Daoy (cell line): Measurements from ENCODE around the gene ADD1. TPM values are rescaled to one million over a fixed set of nuclear protein-coding genes. Genes with fewer than 3 reads are reported as not detected.

Experiments
- DNase-seq: peaks from one replicate; pipeline ENCODE4 v3.0.0-alpha.2; 2015; ENCODE audit warnings: low read depth
- total RNA-seq: library from RNA; depleted of rRNA; stranded (reverse); fragments of >200 nt; shearing (Covaris generic); gene quantifications from 2 replicates; pipeline ENCODE4 v1.2.3, GENCODE V29; 2014

The ADD1 gene
- total RNA-seq, 1 experiment from 2014 or later: 101 TPM

DNA sequence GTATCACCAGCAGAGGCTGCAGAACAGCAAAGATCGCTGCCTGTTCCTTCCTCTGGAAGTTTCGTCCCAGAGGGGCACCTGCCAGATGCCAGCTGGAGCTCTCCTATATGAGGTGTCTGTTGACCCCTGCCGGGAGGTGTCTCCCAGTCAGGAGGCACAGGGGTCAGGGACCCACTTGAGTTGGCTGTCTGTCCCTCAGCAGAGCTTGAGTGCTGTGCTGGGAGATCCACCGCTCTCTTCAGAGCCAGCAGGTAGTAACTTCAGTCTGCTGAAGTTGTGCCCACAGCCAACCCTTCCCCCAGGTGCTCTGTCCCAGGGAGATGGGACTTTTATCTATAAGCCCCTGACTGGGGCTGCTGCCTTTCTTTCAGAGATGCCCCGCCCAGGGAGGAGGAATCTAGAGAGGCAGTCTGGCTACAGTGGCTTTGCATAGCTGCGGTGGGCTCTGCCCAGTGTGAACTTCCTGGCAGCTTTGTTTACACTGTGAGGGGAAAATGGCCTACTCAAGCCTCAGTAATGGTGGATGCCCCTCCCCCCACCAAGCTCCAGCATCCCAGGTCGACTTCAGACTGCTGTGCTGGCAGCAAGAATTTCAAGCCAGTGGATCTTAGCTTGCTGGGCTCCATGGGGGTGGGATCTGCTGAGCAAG is 78.9 kb downstream of the ADD1 start:
- peak; percentile 61 for DNase-seq

DNA sequence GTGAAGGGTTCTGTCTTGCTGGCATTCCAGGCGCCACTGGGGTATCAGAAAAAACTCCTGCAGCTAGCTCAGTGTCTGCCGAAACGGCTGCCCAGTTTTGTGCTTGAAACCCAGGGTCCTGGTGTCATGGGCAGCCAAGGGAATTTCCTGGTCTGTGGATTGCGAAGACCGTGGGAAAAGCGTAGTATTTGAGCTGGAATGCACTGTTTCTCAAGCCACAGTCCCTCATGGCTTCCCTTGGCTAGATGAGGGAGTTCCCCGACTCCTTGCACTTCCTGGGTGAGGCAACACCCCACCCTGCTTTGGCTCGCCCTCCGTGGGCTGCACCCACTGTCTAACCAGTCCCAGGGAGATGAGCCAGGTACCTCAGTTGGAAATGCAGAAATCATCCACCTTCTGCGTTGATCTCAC is 79.5 kb downstream of the ADD1 start:
- DNase-seq: no peak

DNA sequence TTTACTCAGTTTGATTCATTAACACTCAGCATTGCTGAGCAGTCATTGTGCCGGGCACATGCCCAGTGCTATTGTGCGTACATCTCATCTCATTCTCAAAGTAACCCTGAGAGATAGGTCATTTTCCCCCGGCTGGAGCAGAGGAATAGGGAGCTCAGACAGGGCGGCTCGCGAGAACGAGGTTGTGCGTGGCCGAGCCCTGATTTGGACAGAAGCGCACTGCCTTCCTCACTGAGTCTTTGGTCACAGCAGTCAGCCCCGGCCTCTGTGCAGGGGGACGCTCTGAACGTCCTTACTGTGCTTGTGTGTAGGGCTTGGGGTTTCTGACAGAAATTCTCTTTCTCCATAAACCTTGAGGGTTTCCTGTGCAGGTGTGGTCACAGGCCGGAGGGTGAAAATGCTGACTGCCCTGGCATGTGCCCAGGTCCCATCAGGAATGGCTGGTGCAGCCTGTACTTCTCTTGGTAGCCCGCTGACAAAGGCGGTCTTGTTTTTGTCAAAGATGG is 80.1 kb downstream of the ADD1 start:
- no peak for DNase-seq

DNA sequence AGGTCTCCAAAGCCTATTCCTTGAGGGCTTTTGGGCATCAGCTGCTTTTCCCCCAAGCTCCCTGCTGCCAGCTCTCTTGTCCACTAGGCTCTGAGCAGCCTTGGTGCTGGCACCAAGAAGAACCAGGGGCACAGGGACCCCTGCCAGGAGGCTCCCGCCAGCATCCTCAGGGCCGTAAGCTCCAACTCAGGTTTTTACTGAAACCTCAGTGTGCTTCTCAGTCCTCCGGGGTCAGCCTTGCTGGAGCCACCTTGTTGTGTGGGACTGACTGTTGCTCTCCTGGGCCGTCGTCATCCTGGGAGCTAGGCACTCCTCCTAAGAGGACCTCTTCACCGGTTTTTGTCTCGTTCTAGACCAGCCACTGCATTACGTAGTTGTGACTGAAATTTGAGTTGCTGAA is 80.6 kb downstream of the ADD1 start:
- DNase-seq: no peak

DNA sequence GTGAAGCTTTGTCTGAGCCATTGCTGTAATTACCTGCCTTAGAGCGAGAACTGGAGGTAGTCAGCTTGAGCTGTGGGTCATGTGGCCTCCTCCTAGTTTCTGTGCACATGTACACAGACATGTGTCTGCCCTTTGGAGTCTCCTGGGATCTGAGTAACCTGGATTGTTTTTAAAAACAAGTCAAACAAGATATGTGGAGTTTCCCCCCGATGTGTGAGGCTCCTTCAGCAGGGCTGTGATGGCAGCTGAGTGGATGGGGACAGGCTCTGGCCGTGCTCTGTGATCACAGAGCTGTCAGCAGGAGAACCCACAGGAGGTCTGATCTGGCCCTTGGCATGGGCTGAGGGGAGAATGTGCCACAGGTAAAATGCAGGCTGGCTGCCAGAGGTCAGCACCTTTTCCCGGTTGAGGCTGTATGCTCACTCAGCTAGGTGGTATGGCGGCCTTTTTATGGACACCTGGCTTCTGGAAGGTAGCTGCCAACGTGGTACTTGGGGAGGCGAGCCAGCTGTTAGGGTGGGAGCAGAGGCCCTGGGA is 81.2 kb downstream of the ADD1 start:
- no peak for DNase-seq

DNA sequence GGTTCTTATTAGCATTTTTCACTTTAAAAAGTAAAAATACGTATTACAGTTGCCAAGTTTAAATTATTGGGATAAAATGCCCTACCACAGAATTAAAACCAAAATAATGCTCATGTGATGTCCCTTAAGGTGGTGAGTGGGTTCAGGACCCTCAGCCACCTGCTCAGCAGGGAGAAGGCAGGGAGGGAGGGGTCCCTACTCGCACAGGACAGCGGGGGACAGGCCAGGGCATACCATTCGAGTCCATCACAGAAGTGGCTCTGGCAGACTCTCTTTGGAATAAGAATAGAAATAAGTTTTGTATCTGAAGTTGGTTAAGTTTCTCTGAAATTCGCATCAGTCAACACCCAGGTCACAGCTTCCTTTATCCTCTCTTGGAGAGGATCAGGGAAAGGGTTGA is 81.9 kb downstream of the ADD1 start:
- DNase-seq: no peak

DNA sequence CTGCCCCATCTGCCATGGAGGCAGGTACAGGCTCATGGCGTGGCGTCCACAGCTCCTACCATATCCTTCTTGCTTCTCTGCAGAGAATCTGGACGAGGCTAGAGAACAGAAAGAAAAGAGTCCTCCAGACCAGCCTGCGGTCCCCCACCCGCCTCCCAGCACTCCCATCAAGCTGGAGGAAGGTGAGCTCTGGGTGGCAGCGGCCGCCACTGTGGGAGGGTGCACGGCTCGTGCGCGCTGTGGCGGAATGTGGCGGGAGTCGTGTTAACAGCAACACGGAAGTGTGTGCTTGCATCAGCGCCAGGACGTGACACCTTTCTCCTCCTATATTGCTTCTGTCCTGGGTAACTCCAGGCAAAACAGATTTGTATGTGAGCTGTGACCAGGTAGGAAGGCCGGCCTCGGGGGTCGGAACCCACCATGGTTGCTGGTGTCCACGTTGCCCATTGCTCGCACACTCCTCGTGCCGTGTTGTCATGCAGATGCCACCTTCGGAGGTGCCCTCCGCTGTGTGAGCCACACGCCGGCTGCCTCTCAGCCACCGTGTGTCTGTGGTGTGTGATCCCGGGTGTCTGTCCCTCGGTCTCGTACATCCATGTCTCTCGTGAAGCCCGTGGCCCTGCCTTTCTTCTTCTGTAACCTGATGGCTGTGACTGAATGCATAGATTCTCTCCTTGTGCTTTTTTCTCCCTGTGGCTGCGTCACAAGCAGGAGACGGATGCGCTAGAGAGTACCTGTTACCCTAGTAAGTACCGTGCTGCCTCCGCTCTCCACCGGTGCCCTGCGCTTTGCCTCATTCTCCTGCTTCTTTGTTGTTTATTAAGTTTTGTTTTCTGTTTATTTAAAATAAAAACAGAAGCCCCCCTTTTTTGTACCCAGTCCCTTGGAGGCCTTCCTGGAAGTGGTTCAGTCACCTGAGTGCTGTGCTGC is 82.6 kb downstream of the ADD1 start:
- DNase-seq: no peak

DNA sequence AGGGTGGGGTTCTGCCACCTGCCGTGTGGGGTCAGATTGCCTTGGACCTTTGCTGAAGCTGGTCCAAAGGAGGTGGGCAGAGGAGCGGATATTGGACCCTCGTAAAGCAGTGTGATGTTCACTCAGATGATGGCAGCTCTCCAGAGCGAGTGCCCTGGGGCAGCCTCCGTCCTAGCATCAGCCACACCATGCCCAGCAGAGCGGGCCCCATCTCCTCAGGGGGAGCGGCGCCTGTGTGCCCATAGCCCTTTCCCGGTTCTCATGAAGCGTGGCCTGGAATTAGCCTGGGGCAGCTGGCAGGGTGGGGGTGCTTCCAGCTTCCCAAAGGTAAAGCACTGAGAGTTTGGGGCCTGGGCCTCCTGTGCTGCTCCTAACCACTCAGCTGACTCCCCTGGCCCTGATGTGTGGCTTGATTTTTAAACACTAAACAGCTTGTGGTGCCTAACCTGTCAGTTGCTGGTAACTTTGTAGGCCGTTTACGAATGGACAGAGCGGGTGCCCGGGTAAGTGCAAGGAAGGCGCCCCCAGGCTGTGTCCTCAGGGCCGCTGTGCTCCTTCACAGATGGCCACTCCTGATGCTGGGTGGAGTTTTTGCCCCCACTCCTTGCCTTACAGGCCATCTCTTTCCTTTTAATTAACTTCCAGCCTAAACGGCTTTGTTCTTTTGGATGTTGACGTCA is 83.5 kb downstream of the ADD1 start:
- DNase-seq: no peak

DNA sequence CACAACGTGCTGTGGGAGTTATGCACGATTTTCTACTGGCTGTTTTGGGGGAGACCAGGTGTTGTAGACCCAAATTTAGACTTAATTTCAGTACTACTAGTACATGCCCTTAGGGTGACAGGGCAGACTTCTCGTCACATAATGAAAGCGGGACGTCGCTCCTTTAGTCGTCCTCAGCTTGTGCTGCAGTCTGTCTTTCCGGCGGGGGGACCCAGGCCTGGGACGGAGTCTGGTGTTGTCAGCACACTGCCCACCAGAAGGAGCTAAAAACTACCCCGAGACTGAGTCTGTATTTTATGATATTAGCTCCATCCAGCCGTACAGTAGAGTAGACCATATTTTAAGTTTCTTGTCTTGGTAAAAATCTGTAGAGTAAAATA is 84.0 kb downstream of the ADD1 start:
- no peak for DNase-seq

DNA sequence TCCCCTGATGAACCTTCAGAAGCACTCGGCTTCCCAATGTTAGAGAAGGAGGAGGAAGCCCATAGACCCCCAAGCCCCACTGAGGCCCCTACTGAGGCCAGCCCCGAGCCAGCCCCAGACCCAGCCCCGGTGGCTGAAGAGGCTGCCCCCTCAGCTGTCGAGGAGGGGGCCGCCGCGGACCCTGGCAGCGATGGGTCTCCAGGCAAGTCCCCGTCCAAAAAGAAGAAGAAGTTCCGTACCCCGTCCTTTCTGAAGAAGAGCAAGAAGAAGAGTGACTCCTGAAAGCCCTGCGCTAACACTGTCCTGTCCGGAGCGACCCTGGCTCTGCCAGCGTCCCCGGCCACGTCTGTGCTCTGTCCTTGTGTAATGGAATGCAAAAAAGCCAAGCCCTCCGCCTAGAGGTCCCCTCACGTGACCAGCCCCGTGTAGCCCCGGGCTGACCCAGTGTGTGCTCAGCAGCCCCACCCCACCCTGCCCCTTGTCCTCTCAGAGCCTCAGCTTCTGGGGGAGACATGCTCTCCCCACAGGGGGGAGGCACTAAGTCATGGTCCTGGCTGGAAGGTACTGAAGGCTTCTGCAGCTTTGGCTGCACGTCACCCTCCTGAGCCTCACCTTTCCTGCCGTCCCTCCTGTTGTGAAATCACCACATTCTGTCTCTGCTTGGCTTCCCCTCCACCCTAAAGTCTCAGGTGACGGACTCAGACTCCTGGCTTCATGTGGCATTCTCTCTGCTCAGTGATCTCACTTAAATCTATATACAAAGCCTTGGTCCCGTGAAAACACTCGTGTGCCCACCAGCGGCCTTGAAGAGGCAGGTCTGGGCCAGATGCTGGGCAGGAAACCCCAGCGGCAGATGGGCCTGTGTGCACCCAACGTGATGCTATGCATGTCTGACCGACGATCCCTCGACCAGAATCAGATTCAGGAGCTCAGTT is 84.9 kb downstream of the ADD1 start:
- no peak for DNase-seq

DNA sequence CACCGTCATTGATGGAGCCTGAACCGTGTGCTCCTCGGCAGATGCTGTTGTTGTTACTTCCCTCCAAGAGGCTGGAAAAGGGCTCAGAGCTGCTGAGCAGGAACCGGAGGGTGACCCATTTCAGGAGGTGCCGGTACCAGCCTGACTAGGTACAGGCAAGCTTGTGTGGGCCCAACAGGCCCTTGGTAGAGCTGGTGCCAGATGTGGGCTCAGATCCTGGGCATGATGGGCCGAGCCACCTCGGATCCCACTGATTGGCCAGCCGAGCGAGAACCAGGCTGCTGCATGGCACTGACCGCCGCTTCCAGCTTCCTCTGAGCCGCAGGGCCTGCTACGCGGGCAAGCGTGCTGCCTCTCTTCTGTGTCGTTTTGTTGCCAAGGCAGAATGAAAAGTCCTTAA is 85.8 kb downstream of the ADD1 start:
- no peak for DNase-seq

DNA sequence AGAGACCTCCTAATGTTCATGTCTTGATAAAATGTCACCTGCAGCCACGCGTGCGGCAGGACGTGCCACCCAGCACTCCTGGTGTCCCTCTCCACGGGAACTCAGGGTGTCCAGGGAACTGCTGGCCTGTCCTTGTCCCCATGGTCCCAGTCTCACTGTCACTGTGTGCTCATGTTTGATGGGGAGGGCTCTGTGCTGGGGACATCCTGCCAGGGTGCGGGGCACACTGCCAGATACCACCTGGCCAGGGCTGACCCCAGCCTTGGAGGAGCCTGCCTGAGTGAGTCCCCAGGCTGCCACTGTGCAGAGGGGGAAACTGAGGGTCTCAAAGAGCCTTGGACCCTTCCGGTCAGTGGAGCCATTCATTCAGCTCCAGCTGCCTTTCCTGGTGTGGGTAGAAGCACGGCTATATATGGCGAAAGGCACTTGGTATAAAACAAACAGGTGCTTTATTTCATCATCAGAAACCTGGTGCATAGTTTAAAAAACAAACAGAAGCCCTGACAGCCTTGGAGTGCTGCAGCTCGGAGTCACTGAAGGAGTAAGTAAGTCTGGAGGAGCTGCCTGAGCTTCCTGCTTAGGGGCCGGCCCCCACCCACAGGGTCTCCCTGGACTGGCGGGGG is 86.6 kb downstream of the ADD1 start:
- no peak for DNase-seq

DNA sequence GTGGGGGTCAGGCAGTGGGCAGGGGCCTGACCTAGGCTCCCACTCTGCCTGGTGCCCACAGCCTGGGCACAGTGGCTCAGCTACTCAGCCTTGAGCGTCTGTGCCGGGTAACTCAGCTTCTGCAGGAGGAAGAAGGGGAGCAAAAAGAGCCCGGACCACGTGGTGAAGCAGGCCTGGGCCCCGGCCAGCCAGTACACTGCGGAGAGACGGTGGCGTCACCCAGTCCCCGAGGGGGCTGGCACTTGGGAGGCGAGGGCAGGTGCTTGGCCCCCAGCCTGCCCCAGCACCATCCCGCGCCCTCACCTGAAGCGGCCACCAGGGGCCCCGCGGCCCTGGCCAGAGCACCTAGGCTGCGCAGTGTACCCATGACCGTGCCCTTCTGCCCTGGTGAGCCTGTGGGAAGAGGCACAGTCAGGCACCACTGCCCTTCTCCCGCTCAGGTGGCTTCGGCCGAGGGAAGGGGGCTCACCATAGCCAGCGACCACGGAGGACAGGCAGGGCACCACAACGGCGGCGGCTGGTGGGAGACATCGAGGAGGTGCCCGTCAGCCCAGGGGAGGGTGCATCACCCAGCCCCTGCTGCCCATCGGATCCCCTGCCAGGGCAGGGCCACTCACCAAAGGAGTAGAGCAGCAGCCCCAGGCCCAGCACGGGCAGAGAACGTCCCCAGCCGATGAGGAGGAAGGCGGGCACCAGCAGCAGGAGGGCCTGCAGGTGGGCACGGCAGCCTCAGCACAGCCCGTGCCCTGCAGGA is 87.3 kb downstream of the ADD1 start:
- no peak for DNase-seq

DNA sequence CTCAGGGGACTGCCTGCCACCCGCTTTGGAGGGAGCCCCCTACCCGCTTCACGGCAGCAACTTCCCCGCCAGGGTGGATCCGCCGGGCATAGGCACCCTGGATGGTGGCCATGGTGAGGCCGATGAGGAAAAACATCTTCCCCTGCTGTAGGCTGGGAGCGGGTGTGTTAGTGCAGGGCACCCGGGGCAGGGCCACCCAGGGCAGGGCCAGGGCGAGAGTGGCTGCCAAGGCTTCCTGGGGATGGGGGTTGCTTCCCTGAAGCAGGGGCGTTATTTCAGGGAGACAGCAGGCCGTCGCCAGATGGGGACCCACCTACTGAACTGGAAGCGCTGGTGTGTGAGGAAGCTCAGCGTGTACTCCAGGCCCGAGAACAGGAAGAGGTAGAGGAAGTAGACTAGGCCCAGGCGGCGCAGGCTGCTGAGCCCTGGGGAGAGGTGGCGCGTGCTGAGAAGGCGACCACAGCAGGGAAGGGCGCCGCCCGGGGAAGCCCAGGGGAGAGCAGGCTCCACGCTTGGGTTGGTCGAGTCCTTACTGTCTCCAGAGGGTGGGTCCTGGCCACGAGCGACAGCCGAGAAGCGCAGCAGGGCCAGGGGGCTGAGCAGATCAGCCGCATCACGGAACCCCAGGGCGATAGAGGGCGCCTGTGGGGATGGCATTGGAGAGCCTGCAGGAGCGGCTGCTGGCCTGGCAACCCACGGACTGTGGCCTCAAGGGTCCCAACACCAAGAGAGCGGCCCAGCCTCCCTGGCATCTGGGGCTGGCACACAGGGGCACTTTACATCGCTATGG is 88.1 kb downstream of the ADD1 start:
- DNase-seq: no peak

DNA sequence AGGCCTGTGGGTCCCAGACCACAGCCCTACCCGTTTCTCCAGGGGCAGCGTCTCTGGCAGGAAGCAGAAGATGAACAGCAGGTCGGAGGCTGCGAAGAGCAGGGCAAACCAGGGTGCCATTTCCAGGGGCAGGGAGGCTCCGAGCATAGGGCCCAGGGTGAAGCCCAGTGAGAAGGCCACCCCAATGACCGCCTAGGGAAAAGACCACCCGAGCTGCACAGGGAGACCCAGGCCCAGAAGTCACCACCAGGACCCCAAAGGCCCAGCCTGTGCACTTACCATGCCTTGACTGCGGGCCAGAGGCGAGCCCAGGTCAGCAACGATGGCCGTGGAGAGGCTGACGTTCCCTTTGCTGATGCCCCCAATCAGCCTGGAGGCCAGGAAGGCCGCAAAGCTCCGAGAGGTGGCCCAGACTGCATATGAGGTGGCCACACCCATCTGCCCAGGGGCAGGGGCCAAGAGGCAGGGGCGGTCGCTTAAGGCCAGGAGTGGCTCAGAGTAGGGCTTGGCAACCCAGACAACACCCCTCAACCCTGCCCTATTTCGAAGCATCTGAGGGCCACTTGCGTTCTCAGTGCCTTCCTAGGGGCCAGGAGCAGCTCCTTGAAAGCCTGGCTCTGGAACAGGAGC is 88.8 kb downstream of the ADD1 start:
- no peak for DNase-seq

DNA sequence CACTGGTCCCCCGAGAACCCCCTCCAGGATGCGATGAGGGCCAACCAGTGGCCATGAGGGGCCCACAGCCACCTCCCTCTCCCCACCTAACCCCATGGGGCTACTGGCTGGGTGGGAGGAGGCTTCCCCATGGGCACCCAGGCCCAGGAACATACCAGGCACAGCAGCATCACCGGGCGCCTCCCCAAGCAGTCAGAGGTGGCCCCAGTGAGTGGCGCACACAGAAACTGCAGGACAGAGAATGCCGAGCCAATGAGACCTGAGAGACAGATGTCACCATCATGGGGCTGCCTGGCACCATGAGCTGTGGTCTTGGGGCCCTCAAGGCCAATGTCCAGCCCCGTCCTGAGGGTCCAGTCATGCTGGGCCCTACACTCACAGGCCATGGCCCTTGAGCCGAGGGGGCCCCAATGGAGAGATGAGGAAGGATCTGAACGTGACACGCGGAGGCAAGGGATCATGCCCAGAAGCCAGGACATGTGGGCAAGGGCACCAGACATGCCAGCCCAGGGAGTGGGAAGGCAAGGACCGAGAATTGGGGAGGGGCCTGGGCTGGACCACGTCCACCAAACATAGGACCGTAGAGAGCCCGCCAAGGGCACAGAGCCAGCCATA is 89.4 kb downstream of the ADD1 start:
- no peak for DNase-seq

DNA sequence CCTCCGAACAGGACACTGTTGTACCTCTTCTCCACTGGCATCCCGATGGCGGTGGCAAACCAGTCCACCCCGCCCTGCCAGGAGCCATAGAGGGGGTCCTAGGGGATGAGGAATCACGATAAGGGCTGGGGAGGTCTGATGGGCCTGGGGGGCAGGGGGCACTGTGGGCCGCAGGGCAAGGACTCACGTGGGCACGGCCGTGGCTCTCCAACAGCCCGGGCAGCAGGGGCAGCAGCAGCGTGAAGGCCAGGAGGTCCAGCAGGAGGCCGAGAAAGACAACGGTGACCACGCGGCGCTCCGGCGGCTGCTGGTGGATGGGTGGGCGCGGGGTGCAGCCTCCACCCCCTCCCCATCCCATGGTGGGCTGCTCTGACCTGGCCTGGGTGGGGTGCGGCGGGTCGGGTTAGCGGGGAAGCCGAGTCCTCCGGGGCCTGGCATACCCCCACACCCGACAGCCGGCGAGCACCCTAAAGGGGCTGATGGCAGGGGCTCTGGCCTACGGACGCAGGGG is 90.0 kb downstream of the ADD1 start:
- DNase-seq: no peak
